ENCODE results near the gene REEP3. TPM values are rescaled to one million over a fixed set of nuclear protein-coding genes. Genes with fewer than 3 reads are reported as not detected.

Gene REEP3
- total RNA-seq, 1 donor from 2014 or later: 36.7 TPM

- no peak overlapping the region for H3K4me3 Mint-ChIP-seq
- no peaks in the 10 kb centered on the region for H3K27me3 Mint-ChIP-seq (ENCODE audit: low read depth)
- no peaks in the 10 kb centered on the region for H3K36me3 Mint-ChIP-seq (ENCODE audit: low read depth)
- no peak for DNase-seq (ENCODE audit: low read depth, low spot score)
- H3K9me3 Mint-ChIP-seq: no peaks in the 10 kb centered on the region
- no peak for TF ChIP-seq CTCF (conservative IDR thresholded peaks at IDR 0.05)
- peaks cover 7% of the 10 kb centered on the region for H3K4me1 Mint-ChIP-seq
- no peak overlapping the region for H3K27ac Mint-ChIP-seq (ENCODE audit: unreplicated experiment)
Observed at GRCh38 chr10:63634488-63635065, 113.4 kb downstream of the REEP3 start.

GRCh38 chr10:63636812-63637211 lies 115.6 kb downstream of the REEP3 start:
- DNase-seq (ENCODE audit: low read depth, low spot score): no peak
- no peak overlapping the region for H3K27ac Mint-ChIP-seq (ENCODE audit: unreplicated experiment)
- no peaks in the 10 kb centered on the region for H3K9me3 Mint-ChIP-seq
- H3K36me3 Mint-ChIP-seq (ENCODE audit: low read depth): no peaks in the 10 kb centered on the region
- no peak overlapping the region for H3K4me3 Mint-ChIP-seq
- no peaks in the 10 kb centered on the region for H3K4me1 Mint-ChIP-seq
- H3K27me3 Mint-ChIP-seq (ENCODE audit: low read depth): no peaks in the 10 kb centered on the region
- TF ChIP-seq CTCF (conservative IDR thresholded peaks at IDR 0.05): no peak

GRCh38 chr10:63637901-63638327 lies 116.7 kb downstream of the REEP3 start:
- no peaks in the 10 kb centered on the region for H3K4me1 Mint-ChIP-seq
- DNase-seq (ENCODE audit: low read depth, low spot score): no peak
- no peaks in the 10 kb centered on the region for H3K27me3 Mint-ChIP-seq (ENCODE audit: low read depth)
- no peaks in the 10 kb centered on the region for H3K36me3 Mint-ChIP-seq (ENCODE audit: low read depth)
- H3K9me3 Mint-ChIP-seq: no peaks in the 10 kb centered on the region
- H3K4me3 Mint-ChIP-seq: no peak overlapping the region
- no peak overlapping the region for H3K27ac Mint-ChIP-seq (ENCODE audit: unreplicated experiment)
- TF ChIP-seq CTCF (conservative IDR thresholded peaks at IDR 0.05): no peak

GRCh38 chr10:63641366-63641765 lies 120.2 kb downstream of the REEP3 start:
- DNase-seq (ENCODE audit: low read depth, low spot score): no peak
- no peak for TF ChIP-seq CTCF (conservative IDR thresholded peaks at IDR 0.05)
- Mint-ChIP-seq H3K27me3 (ENCODE audit: low read depth) (no peaks in the 10 kb centered on the region), H3K9me3 (no peaks in the 10 kb centered on the region), H3K27ac (ENCODE audit: unreplicated experiment) (no peak overlapping the region), H3K36me3 (ENCODE audit: low read depth) (no peaks in the 10 kb centered on the region), H3K4me1 (no peaks in the 10 kb centered on the region), H3K4me3 (no peak overlapping the region)

GRCh38 chr10:63641799-63642198 lies 120.6 kb downstream of the REEP3 start:
- H3K27ac Mint-ChIP-seq (ENCODE audit: unreplicated experiment): no peak overlapping the region
- H3K4me3 Mint-ChIP-seq: no peak overlapping the region
- no peak for TF ChIP-seq CTCF (conservative IDR thresholded peaks at IDR 0.05)
- H3K9me3 Mint-ChIP-seq: no peaks in the 10 kb centered on the region
- H3K27me3 Mint-ChIP-seq (ENCODE audit: low read depth): no peaks in the 10 kb centered on the region
- H3K36me3 Mint-ChIP-seq (ENCODE audit: low read depth): no peaks in the 10 kb centered on the region
- no peaks in the 10 kb centered on the region for H3K4me1 Mint-ChIP-seq
- no peak for DNase-seq (ENCODE audit: low read depth, low spot score)

Measured in neural crest cell (in vitro differentiated cells).